HepG2 (cell line): ENCODE measurements around the gene TCEA3. TPM values are rescaled to one million over a fixed set of nuclear protein-coding genes. Genes with fewer than 3 reads are reported as not detected.

Experiments used
- ATRX ChIP-seq: sonication (generic); formaldehyde crosslinking; IDR thresholded peaks from 2 replicates; pipeline ENCODE4 v1.4.0; 2020; ENCODE audit warnings: missing genetic modification reagents, borderline replicate concordance
- CBFB ChIP-seq: sonication (generic); formaldehyde crosslinking; IDR thresholded peaks from 2 replicates; pipeline ENCODE4 v1.4.0; 2020; ENCODE audit warnings: missing genetic modification reagents
- CCDC6 ChIP-seq: sonication (generic); formaldehyde crosslinking; IDR thresholded peaks from 2 replicates; pipeline ENCODE4 v1.8.1; 2022; ENCODE audit warnings: mild to moderate bottlenecking, missing genetic modification reagents, moderate library complexity
- DPF2 ChIP-seq: sonication (generic); formaldehyde crosslinking; IDR thresholded peaks from 2 replicates; pipeline ENCODE4 v1.4.0; 2020; ENCODE audit warnings: mild to moderate bottlenecking, low read depth, missing genetic modification reagents, borderline replicate concordance
- HNRNPL ChIP-seq: fragments of 200-400 bp; formaldehyde crosslinking; IDR thresholded peaks from 2 replicates; pipeline ENCODE4 v1.6.1; 2017; ENCODE audit warnings: mild to moderate bottlenecking, low read depth, low read length
- TBL1XR1 ChIP-seq: fragments of 150-350 bp; IDR thresholded peaks from 2 replicates; pipeline ENCODE4 v1.6.1; 2014; ENCODE audit warnings: borderline replicate concordance, low read length; ENCODE audit not compliant: partially characterized antibody
- ZNF121 ChIP-seq: sonication (generic); formaldehyde crosslinking; IDR thresholded peaks from 2 replicates; pipeline ENCODE4 v1.5.0; 2020; ENCODE audit warnings: mild to moderate bottlenecking, missing genetic modification reagents
- ZNF629 ChIP-seq: sonication (generic); formaldehyde crosslinking; conservative IDR thresholded peaks from 2 replicates; pipeline ENCODE4 v1.5.0; 2020; ENCODE audit warnings: missing genetic modification reagents
- polyA plus RNA-seq, 8 experiments: library from polyadenylated mRNA; depleted of rRNA in 3 of 8; stranded (reverse) in 7 of 8; unstranded in 1 of 8; fragments of >200 nt; fragmentation: Illumina TruSeq in 4 of 8; extraction: Trizol in 4 of 8; gene quantifications; 2 replicates each; pipeline versions ENCODE4 v1.2.1 to v1.2.3, GENCODE V29; 2011 to 2016; ENCODE audit warnings: low read depth in 4 of 8, missing spikeins in 1 of 8, mixed read lengths in 1 of 8; ENCODE audit not compliant: insufficient read depth in 1 of 8
- total RNA-seq, 5 experiments: library from RNA; depleted of rRNA; stranded (reverse); fragments of >200 nt; fragmentation: Illumina TruSeq; extraction: Trizol; gene quantifications; 2 replicates each; pipeline ENCODE4 v1.2.3, GENCODE V29; 2016; ENCODE audit warnings: low read depth in 1 of 5
- TF ChIP-seq, protein P1 (sequence below): sonication (generic); formaldehyde crosslinking; IDR thresholded peaks from 2 replicates; pipeline ENCODE4 v1.8.1; 2023; ENCODE audit warnings: missing genetic modification reagents, inconsistent platforms, borderline replicate concordance
- TF ChIP-seq, protein P2 (sequence below): sonication (generic); formaldehyde crosslinking; IDR thresholded peaks from 2 replicates; pipeline ENCODE4 v1.5.0; 2020; ENCODE audit warnings: mild to moderate bottlenecking, missing genetic modification reagents
- TF ChIP-seq, protein P3 (sequence below): sonication (generic); formaldehyde crosslinking; IDR thresholded peaks from 2 replicates; pipeline ENCODE4 v1.4.0; 2020; ENCODE audit warnings: missing genetic modification reagents
- TF ChIP-seq, protein P4 (sequence below): sonication (generic); formaldehyde crosslinking; IDR thresholded peaks from 2 replicates; pipeline ENCODE4 v1.5.1; 2020; ENCODE audit warnings: mild to moderate bottlenecking, missing genetic modification reagents, moderate library complexity
- TF ChIP-seq, protein P5 (sequence below): IDR thresholded peaks from 2 replicates; pipeline ENCODE4 v1.6.1; 2016; ENCODE audit warnings: low read depth
- TF ChIP-seq, protein P6 (sequence below): sonication (generic); formaldehyde crosslinking; IDR thresholded peaks from 2 replicates; pipeline ENCODE4 v1.4.0; 2020; ENCODE audit warnings: mild to moderate bottlenecking, missing genetic modification reagents

Gene TCEA3
- total and polyA plus RNA-seq, 2 of the 13 experiments (the other 11 are each of a cell fraction or from before 2014, with no cell fraction given), result 55.5 to 84.6 TPM

DNA sequence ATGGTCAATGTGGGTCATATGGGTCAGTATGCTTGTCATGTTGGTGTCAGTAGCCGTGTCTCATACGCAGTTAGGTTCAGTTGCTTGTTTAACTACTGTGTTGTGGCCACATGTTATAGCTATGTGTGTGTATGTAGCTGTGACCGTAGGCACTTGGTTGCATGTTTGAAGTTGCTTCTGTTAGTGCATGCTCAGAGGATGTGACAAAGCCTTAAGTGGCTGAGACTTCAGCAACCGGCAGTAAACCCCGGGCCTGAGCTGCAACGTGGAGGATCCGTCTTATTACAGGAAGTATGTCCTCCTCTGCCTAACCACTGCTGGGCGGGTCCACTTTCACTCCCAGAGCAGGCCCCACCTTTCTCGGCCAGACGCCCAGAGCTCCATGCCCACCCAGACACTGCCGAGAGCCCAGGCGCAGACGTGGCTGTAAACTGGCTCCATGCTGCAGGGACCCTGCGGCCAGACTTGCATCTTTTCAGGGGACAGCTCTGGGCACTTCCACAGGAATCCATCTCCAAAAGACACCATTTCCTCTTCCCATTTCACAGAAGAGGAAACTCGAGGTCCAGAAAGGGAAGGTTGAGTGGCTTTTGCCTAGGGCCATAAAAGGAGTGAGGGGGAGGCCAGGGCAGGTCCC, 2.2 kb downstream of the TCEA3 start (continued):
- TF ChIP-seq, protein P1, sequence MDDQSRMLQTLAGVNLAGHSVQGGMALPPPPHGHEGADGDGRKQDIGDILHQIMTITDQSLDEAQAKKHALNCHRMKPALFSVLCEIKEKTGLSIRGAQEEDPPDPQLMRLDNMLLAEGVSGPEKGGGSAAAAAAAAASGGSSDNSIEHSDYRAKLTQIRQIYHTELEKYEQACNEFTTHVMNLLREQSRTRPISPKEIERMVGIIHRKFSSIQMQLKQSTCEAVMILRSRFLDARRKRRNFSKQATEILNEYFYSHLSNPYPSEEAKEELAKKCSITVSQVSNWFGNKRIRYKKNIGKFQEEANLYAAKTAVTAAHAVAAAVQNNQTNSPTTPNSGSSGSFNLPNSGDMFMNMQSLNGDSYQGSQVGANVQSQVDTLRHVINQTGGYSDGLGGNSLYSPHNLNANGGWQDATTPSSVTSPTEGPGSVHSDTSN (CRISPR knock-in tag), result no peak
- TF ChIP-seq, protein P2, sequence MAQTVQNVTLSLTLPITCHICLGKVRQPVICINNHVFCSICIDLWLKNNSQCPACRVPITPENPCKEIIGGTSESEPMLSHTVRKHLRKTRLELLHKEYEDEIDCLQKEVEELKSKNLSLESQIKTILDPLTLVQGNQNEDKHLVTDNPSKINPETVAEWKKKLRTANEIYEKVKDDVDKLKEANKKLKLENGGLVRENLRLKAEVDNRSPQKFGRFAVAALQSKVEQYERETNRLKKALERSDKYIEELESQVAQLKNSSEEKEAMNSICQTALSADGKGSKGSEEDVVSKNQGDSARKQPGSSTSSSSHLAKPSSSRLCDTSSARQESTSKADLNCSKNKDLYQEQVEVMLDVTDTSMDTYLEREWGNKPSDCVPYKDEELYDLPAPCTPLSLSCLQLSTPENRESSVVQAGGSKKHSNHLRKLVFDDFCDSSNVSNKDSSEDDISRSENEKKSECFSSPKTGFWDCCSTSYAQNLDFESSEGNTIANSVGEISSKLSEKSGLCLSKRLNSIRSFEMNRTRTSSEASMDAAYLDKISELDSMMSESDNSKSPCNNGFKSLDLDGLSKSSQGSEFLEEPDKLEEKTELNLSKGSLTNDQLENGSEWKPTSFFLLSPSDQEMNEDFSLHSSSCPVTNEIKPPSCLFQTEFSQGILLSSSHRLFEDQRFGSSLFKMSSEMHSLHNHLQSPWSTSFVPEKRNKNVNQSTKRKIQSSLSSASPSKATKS (CRISPR knock-in tag), result no peak
- TF ChIP-seq CBFB, result no peak
- TF ChIP-seq HNRNPL, result no peak
- TF ChIP-seq ATRX (CRISPR knock-in tag), result no peak
- no peak for TF ChIP-seq DPF2 (CRISPR knock-in tag)
- TF ChIP-seq TBL1XR1, result no peak
- TF ChIP-seq, protein P3, sequence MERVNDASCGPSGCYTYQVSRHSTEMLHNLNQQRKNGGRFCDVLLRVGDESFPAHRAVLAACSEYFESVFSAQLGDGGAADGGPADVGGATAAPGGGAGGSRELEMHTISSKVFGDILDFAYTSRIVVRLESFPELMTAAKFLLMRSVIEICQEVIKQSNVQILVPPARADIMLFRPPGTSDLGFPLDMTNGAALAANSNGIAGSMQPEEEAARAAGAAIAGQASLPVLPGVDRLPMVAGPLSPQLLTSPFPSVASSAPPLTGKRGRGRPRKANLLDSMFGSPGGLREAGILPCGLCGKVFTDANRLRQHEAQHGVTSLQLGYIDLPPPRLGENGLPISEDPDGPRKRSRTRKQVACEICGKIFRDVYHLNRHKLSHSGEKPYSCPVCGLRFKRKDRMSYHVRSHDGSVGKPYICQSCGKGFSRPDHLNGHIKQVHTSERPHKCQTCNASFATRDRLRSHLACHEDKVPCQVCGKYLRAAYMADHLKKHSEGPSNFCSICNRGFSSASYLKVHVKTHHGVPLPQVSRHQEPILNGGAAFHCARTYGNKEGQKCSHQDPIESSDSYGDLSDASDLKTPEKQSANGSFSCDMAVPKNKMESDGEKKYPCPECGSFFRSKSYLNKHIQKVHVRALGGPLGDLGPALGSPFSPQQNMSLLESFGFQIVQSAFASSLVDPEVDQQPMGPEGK (CRISPR knock-in tag), result no peak
- TF ChIP-seq, protein P4, sequence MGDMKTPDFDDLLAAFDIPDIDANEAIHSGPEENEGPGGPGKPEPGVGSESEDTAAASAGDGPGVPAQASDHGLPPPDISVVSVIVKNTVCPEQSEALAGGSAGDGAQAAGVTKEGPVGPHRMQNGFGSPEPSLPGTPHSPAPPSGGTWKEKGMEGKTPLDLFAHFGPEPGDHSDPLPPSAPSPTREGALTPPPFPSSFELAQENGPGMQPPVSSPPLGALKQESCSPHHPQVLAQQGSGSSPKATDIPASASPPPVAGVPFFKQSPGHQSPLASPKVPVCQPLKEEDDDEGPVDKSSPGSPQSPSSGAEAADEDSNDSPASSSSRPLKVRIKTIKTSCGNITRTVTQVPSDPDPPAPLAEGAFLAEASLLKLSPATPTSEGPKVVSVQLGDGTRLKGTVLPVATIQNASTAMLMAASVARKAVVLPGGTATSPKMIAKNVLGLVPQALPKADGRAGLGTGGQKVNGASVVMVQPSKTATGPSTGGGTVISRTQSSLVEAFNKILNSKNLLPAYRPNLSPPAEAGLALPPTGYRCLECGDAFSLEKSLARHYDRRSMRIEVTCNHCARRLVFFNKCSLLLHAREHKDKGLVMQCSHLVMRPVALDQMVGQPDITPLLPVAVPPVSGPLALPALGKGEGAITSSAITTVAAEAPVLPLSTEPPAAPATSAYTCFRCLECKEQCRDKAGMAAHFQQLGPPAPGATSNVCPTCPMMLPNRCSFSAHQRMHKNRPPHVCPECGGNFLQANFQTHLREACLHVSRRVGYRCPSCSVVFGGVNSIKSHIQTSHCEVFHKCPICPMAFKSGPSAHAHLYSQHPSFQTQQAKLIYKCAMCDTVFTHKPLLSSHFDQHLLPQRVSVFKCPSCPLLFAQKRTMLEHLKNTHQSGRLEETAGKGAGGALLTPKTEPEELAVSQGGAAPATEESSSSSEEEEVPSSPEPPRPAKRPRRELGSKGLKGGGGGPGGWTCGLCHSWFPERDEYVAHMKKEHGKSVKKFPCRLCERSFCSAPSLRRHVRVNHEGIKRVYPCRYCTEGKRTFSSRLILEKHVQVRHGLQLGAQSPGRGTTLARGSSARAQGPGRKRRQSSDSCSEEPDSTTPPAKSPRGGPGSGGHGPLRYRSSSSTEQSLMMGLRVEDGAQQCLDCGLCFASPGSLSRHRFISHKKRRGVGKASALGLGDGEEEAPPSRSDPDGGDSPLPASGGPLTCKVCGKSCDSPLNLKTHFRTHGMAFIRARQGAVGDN, result 0 out of 2 replicates have a peak, but pooled peaks have one; percentile 26
- TF ChIP-seq, protein P5, sequence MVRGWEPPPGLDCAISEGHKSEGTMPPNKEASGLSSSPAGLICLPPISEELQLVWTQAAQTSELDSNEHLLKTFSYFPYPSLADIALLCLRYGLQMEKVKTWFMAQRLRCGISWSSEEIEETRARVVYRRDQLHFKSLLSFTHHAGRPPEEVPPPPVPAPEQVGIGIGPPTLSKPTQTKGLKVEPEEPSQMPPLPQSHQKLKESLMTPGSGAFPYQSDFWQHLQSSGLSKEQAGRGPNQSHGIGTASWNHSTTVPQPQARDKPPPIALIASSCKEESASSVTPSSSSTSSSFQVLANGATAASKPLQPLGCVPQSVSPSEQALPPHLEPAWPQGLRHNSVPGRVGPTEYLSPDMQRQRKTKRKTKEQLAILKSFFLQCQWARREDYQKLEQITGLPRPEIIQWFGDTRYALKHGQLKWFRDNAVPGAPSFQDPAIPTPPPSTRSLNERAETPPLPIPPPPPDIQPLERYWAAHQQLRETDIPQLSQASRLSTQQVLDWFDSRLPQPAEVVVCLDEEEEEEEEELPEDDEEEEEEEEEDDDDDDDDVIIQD (CRISPR knock-in tag), result no peak
- TF ChIP-seq ZNF629 (CRISPR knock-in tag), result peak; percentile 86
- TF ChIP-seq, protein P6, sequence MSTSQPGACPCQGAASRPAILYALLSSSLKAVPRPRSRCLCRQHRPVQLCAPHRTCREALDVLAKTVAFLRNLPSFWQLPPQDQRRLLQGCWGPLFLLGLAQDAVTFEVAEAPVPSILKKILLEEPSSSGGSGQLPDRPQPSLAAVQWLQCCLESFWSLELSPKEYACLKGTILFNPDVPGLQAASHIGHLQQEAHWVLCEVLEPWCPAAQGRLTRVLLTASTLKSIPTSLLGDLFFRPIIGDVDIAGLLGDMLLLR, result 0 out of 2 replicates have a peak, but pooled peaks have one; percentile 29
- no peak for TF ChIP-seq ZNF121 (CRISPR knock-in tag)
- no peak for TF ChIP-seq CCDC6 (CRISPR knock-in tag)
